Neural progenitor cell (in vitro differentiated cells): ENCODE measurements around the gene MED26. TPM values are rescaled to one million over a fixed set of nuclear protein-coding genes. Genes with fewer than 3 reads are reported as not detected.

Experiments used
- DNase-seq: peaks from one replicate; pipeline ENCODE4 v3.0.0-alpha.2; 2016; ENCODE audit warnings: low spot score
- H2AFZ ChIP-seq: fragments of 200-600 bp; sonication (generic); replicated peaks from 2 replicates; pipeline ENCODE4 v1.6.1; 2016; ENCODE audit warnings: antibody characterized with exemption
- H3F3A ChIP-seq: fragments of 200-600 bp; sonication (generic); 2 replicates; pipeline ENCODE4 v1.6.1; 2016; ENCODE audit warnings: antibody characterized with exemption, low read depth
- H3K27ac ChIP-seq: fragments of 200-600 bp; sonication (generic); 2 replicates; pipeline ENCODE4 v1.5.1; 2016; ENCODE audit warnings: mild to moderate bottlenecking
- H3K27me3 ChIP-seq: fragments of 200-600 bp; sonication (generic); 2 replicates; pipeline ENCODE4 v1.6.1; 2016; ENCODE audit warnings: mild to moderate bottlenecking, moderate library complexity
- H3K36me3 ChIP-seq: fragments of 200-600 bp; sonication (generic); 2 replicates; pipeline ENCODE4 v1.5.1; 2016
- H3K4me1 ChIP-seq: fragments of 200-600 bp; sonication (generic); 2 replicates; pipeline ENCODE4 v1.6.1; 2016; ENCODE audit warnings: mixed run types
- H3K4me2 ChIP-seq: fragments of 200-600 bp; sonication (generic); 2 replicates; pipeline ENCODE4 v1.6.1; 2016
- H3K4me3 ChIP-seq: fragments of 200-600 bp; sonication (generic); 2 replicates; pipeline ENCODE4 v1.5.1; 2016
- H3K79me2 ChIP-seq: fragments of 200-600 bp; sonication (generic); 2 replicates; pipeline ENCODE4 v1.6.1; 2016; ENCODE audit warnings: low read depth
- H3K9ac ChIP-seq: fragments of 200-600 bp; sonication (generic); 2 replicates; pipeline ENCODE4 v1.6.1; 2016
- H3K9me3 ChIP-seq: fragments of 200-600 bp; sonication (generic); 2 replicates; pipeline ENCODE4 v1.5.1; 2016; ENCODE audit warnings: low read depth
- H4K20me1 ChIP-seq: fragments of 200-600 bp; sonication (generic); 2 replicates; pipeline ENCODE4 v1.6.1; 2016; ENCODE audit warnings: low read depth
- H3K27ac Mint-ChIP-seq: 3 replicates; pipeline ENCODE4 v1.8.0; 2021; ENCODE audit warnings: mixed read lengths
- H3K27me3 Mint-ChIP-seq: 2 replicates; pipeline ENCODE4 v1.8.0; 2022; ENCODE audit warnings: low read depth, mild to moderate bottlenecking, inconsistent platforms, moderate library complexity, mixed read lengths; ENCODE audit not compliant: insufficient read depth
- H3K36me3 Mint-ChIP-seq: 3 replicates; pipeline ENCODE4 v1.8.0; 2021; ENCODE audit warnings: mixed read lengths
- H3K4me1 Mint-ChIP-seq: 3 replicates; pipeline ENCODE4 v1.8.0; 2021; ENCODE audit warnings: mixed read lengths
- H3K4me3 Mint-ChIP-seq: 3 replicates; pipeline ENCODE4 v1.8.0; 2021; ENCODE audit warnings: mild to moderate bottlenecking, moderate library complexity, mixed read lengths
- H3K9me3 Mint-ChIP-seq: 3 replicates; pipeline ENCODE4 v1.8.0; 2020; ENCODE audit warnings: mixed read lengths
- CTCF ChIP-seq: fragments of 200-600 bp; sonication (generic); IDR thresholded peaks from 2 replicates; pipeline ENCODE4 v1.5.1; 2017; ENCODE audit warnings: antibody characterized with exemption, mild to moderate bottlenecking
- EZH2 ChIP-seq: fragments of 200-600 bp; sonication (generic); IDR thresholded peaks from 2 replicates; pipeline ENCODE4 v1.6.1; 2017; ENCODE audit warnings: antibody characterized with exemption, mild to moderate bottlenecking, moderate library complexity
- EZH2phosphoT487 ChIP-seq: fragments of 200-600 bp; sonication (generic); IDR thresholded peaks from 2 replicates; pipeline ENCODE4 v1.6.1; 2017; ENCODE audit warnings: antibody characterized with exemption
- total RNA-seq: library from RNA; depleted of rRNA; stranded (reverse); fragments of >200 nt; gene quantifications from 2 replicates; pipeline ENCODE4 v1.2.3, GENCODE V29; 2015; ENCODE audit warnings: low replicate concordance

MED26 gene
- total RNA-seq, 1 donor from 2014 or later: 7.4 TPM

GRCh38 chr19:16645140-16645539 is 17.1 kb upstream of the MED26 start:
- Histone ChIP-seq H3K27ac (no peak overlapping the region), H3K9me3 (no peaks in the 10 kb centered on the region), H2AFZ (no peak overlapping the region), H4K20me1 (peaks cover 27% of the 10 kb centered on the region), H3K4me3 (no peak overlapping the region), H3K36me3 (no peaks in the 10 kb centered on the region), H3K9ac (no peak overlapping the region), H3K79me2 (peaks cover 63% of the 10 kb centered on the region), H3K4me2 (no peak overlapping the region), H3F3A (no peaks in the 10 kb centered on the region), H3K4me1 (no peaks in the 10 kb centered on the region), H3K27me3 (no peaks in the 10 kb centered on the region)
- Mint-ChIP-seq H3K4me1 (no peaks in the 10 kb centered on the region), H3K9me3 (no peaks in the 10 kb centered on the region), H3K36me3 (peaks cover 24% of the 10 kb centered on the region), H3K27me3 (peaks cover 2% of the 10 kb centered on the region), H3K4me3 (no peak overlapping the region), H3K27ac (no peak overlapping the region)
- no peak for DNase-seq
- TF ChIP-seq CTCF (no peak), EZH2 (no peak), EZH2phosphoT487 (no peak)

- Histone ChIP-seq H2AFZ (no peak overlapping the region), H3K79me2 (peaks cover 87% of the 10 kb centered on the region), H3K27ac (no peak overlapping the region), H3K4me1 (no peaks in the 10 kb centered on the region), H3K9me3 (no peaks in the 10 kb centered on the region), H3K4me3 (no peak overlapping the region), H3K36me3 (no peaks in the 10 kb centered on the region), H3K4me2 (no peak overlapping the region), H3K27me3 (no peaks in the 10 kb centered on the region), H3F3A (no peaks in the 10 kb centered on the region), H3K9ac (no peak overlapping the region), H4K20me1 (peaks cover 45% of the 10 kb centered on the region)
- no peak overlapping the region for H3K27ac Mint-ChIP-seq
- H3K27me3 Mint-ChIP-seq: peaks cover 4% of the 10 kb centered on the region
- peaks cover 26% of the 10 kb centered on the region for H3K36me3 Mint-ChIP-seq
- H3K4me1 Mint-ChIP-seq: peaks cover 4% of the 10 kb centered on the region
- TF ChIP-seq CTCF: no peak
- TF ChIP-seq EZH2phosphoT487: no peak
- no peak for TF ChIP-seq EZH2
- no peaks in the 10 kb centered on the region for H3K9me3 Mint-ChIP-seq
- H3K4me3 Mint-ChIP-seq: no peak overlapping the region
- no peak for DNase-seq
These were observed 13.7 kb upstream of the MED26 start for GRCh38 chr19:16641695-16642094.

- Histone ChIP-seq H3K27me3 (no peaks in the 10 kb centered on the region), H3K36me3 (no peaks in the 10 kb centered on the region), H3K9me3 (no peaks in the 10 kb centered on the region), H3K79me2 (peaks cover 91% of the 10 kb centered on the region), H3K27ac (no peak overlapping the region), H3K4me3 (no peak overlapping the region), H4K20me1 (peaks cover 52% of the 10 kb centered on the region), H3K4me2 (no peak overlapping the region), H3K4me1 (no peaks in the 10 kb centered on the region), H3K9ac (no peak overlapping the region), H2AFZ (no peak overlapping the region), H3F3A (no peaks in the 10 kb centered on the region)
- no peak for DNase-seq
- H3K27me3 Mint-ChIP-seq: peaks cover 4% of the 10 kb centered on the region
- peaks cover 26% of the 10 kb centered on the region for H3K36me3 Mint-ChIP-seq
- no peak overlapping the region for H3K27ac Mint-ChIP-seq
- no peak for TF ChIP-seq CTCF
- H3K4me1 Mint-ChIP-seq: peaks cover 4% of the 10 kb centered on the region
- no peak overlapping the region for H3K4me3 Mint-ChIP-seq
- no peaks in the 10 kb centered on the region for H3K9me3 Mint-ChIP-seq
These were observed 12.9 kb upstream of the MED26 start for GRCh38 chr19:16640951-16641350.

GRCh38 chr19:16638666-16639065 is 10.7 kb upstream of the MED26 start:
- no peaks in the 10 kb centered on the region for H3K9me3 Mint-ChIP-seq
- Histone ChIP-seq H3F3A (no peaks in the 10 kb centered on the region), H3K27me3 (no peaks in the 10 kb centered on the region), H4K20me1 (peaks cover 44% of the 10 kb centered on the region), H2AFZ (no peak overlapping the region), H3K36me3 (no peaks in the 10 kb centered on the region), H3K4me3 (no peak overlapping the region), H3K4me1 (no peaks in the 10 kb centered on the region), H3K9me3 (no peaks in the 10 kb centered on the region), H3K9ac (no peak overlapping the region), H3K27ac (no peak overlapping the region), H3K79me2 (peaks cover 75% of the 10 kb centered on the region), H3K4me2 (no peak overlapping the region)
- no peak overlapping the region for H3K27ac Mint-ChIP-seq
- H3K36me3 Mint-ChIP-seq: peaks cover 16% of the 10 kb centered on the region
- TF ChIP-seq EZH2phosphoT487: no peak
- no peak for TF ChIP-seq CTCF
- no peak for TF ChIP-seq EZH2
- H3K27me3 Mint-ChIP-seq: peaks cover 4% of the 10 kb centered on the region
- H3K4me3 Mint-ChIP-seq: no peak overlapping the region
- H3K4me1 Mint-ChIP-seq: peaks cover 4% of the 10 kb centered on the region
- DNase-seq: no peak
